KBM-7 (cell line): Measurements from ENCODE around the gene MICAL2.

Experiments used
- DNase-seq: peaks from one replicate; pipeline ENCODE4 v3.0.0-alpha.2; 2015
- in situ Hi-C: fragments of 300-500 bp; cut with MboI; formaldehyde crosslinking; loops from 2 replicates; pipeline ENCODE4 v1.14.3; 2020; ENCODE audit warnings: low sequenced_read_pairs, low pct_unique_long_range_greater_than_20kb, mixed read lengths

Gene MICAL2

DNA sequence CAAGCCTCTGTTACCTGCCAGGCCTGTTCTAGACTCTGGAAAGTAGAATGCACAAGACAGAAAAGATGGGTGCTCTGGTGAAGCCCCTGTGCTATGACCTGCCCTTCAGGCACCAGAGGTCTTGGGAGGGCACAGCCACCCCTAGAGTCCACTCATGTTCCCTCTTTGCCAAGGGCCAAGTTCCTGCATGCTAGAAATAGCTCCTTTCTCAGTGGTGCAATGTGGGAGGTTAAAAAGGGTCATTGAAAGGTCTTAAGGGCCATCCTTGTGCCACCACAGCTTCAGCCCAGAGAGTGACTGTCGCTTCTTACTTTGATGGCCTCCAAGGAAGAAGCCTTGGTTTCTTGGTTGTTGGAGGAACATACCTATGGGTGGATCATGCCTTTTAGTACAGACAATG is 182.4 kb downstream of the MICAL2 start:
- in situ Hi-C loops, result no loop called here
- DNase-seq, result no peak

DNA sequence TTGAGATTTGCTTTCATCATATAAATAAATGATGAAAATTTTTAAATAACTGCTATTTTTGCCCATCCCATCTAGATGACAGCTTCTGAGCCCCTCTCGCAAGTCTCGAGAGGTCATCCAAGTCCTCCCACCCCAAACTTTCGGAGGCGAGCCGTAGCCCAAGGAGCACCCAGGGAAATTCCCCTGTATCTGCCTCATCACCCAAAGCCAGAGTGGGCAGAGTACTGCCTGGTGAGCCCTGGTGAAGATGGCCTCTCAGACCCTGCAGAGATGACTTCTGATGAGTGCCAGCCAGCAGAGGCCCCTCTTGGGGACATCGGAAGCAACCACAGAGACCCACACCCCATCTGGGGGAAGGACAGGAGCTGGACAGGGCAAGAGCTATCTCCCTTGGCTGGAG is 183.1 kb downstream of the MICAL2 start:
- in situ Hi-C loops, result no loop called here
- DNase-seq, result no peak

DNA sequence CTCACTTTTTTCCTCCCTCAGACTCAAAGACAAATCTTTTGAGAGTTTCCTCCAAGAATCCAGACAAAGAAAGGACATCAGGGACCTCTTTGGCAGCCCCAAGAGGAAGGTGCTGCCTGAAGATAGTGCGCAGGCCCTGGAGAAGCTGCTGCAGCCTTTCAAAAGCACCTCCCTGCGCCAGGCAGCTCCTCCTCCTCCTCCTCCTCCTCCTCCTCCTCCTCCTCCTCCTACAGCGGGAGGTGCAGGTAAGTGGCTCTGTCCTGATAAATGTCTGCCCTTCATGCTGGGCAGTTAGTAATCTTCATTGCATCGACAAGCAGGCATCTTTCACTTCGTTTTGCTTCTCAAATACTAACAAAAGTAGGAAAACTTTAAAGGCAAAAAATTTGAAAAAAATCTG is 184.2 kb downstream of the MICAL2 start:
- in situ Hi-C loops, result no loop called here
- no peak for DNase-seq

DNA sequence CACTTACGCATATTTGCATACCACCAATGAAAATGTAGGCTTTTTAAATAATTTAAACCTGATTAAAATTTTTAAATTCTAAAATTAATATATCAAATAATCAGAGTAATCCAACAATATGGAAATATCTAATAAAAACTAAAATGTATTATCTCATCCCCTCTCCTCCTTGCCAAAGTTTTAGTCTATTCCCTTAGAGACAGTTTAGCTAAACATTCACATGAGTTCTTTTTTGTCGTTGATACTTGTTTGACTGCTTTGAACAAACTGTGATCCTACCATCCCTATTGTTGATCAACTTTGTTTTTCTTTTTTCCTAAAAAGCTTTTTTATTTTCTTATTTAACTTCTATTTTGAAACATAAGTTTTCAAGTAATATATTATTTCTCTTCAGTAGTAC is 185.6 kb downstream of the MICAL2 start:
- DNase-seq, result no peak
- in situ Hi-C loops, result no loop called here

DNA sequence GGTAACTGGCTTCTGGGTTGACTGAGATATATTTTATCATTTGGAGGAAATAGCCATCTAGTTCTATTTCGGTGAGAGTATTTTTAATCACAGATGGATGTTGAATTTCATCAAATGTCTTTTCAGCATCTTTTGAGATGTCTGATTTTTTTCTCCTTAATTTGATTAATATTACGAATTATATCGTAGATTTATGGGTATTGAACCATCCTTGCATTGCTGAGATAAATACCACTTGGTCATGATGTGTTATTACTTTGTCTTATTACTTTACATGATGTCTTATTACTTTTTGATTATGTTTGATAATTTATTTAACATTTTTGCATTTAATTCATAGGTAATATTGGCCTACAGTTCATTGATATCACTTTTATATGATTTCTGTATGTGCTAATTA is 188.2 kb downstream of the MICAL2 start:
- in situ Hi-C loops, result no loop called here
- DNase-seq, result no peak

DNA sequence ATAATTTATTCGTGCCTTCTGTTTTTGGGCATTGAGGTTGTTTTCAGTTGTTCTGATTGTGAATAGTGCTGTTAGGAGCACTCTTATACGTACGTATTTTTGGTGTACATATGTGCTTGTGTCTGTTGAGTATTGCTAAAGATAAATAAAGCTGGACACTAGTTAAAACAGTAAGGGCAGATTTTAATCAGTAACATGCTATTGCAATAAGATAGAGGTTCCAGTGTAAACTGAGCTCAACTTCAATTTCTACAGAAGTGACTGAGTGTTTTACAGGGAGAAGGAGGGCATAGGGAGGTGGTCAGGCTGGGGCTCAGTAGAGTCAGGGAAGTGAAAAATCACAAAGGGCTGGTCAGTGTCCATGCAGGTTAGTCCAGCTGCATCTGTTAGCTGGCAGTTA is 191.0 kb downstream of the MICAL2 start:
- no peak for DNase-seq
- in situ Hi-C loops, result no loop called here

DNA sequence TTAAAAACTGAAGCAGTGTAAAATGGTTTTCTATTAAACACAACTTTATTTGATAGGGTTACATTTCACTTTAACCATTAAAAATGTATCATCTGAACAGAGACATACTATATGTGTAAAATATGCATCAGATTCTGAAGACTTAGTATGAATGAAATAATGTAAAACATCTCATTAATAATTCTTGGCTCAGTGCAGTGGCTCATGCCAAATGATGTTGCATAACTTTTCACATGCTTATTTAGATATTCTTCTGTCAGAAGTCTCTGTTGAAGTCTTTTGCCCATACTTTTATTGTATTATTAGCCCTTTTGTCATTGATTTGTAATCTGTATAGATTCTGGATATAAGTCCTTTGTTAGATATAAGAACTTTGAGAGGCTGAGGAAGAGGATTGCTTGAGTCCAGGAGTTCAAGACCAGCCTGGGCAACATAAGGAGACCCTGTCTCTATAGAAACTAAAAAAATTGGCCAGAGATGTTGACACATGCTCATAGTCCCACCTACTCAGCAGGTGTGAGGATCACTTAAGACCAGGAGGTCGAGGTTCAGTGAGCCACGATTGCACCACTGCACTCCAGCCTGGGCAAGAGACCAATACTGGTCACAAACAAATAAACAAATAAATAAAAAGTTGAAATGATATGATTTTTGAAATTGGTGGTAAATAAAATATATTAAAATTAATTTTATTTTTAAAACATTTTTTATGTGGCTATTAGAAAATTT is 193.2 kb downstream of the MICAL2 start:
- DNase-seq, result no peak
- in situ Hi-C loops, result no loop called here

DNA sequence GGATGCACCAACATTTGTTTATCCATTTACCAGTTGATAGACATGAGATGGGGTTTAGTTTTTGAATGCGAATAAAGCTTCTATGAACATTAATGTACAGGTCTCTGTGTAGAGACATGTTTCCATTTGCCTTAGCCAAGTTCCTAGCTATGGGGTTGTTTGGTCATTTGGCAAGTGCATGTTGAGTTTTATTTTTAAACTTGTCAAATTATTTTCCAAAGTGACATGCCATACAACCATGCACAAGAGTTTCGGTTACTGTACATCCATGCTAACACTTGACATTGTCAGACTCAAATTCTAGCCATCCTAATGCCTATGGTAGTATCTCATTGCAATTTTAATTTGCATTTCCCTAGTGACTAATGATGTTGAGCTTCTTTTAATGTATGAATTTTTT is 196.4 kb downstream of the MICAL2 start:
- in situ Hi-C loops, result no loop called here

DNA sequence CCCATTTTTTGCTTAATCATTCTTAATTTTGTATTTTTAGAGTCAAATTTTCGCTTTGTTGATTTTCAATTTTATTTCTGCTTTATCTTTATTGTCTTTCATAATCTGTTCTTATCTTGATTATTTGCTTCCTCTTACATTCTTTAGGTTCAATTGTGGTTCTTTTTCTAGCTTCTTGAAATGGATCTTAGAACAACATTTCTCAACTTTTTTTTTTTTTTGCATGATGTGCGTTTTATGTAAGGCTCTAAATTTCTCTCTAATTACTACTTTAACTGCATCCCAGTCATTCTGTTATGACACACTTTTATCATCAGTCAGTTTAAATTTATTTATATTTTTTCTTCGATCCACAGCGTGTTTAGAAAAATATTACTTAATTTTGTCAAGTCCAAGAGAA is 201.7 kb downstream of the MICAL2 start:
- DNase-seq, result no peak
- in situ Hi-C loops, result no loop called here

More for the DNA sequence above, 196.4 kb downstream of the MICAL2 start:
- DNase-seq, result no peak
